GM19372 (cell line): ENCODE measurements around the gene CACTIN.
A peak's percentile ranks its signal among the peaks of the same experiment; 100 is the strongest.
"Not testable (repeated sequence)": the region's sequence is repeated elsewhere in the genome, so short reads cannot be mapped to it uniquely, and the experiment has no call there.

Experiments used
- ATAC-seq: cut with Tn5 transposase; IDR thresholded peaks from one replicate; pipeline ENCODE4 v1.9.1; 2021; ENCODE audit warnings: mild to moderate bottlenecking, low read depth, moderate library complexity; ENCODE audit not compliant: unreplicated experiment

CACTIN gene

DNA sequence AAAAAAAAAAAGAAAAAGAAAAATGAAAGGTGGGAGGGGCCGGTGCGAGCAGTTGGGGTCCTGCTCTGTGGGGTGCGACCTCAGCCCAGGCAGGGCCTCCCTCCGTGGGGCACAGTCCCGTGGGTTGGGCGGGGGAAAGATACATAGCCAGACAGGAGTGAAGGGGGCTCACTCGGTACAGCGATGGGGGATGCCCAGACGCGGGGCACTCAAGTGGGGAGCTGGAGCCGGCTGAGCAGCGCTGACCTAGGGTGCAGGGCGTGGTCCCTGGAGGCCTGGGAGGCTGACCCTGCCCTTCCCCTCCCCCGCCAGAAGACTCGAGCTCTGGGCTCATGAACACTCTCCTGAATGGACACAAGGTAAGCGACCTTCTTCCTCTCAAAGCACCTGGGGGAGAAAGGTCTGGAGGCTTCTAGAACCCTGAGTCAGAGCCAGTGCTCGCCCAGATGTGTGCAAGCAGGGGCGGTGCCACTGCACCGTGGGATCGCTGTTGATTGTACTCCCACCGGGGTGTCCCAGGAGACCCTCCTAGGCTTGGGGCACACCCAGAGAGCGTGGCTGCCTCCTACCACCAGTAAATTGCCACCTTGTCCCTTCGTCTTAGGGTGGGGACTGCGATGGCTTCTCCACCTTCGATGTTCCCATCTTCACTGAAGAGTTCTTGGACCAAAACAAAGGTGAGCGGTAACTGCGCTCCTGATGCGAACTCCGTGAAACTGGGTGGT, 50.5 kb downstream of the CACTIN start:
- ATAC-seq, result no peak

DNA sequence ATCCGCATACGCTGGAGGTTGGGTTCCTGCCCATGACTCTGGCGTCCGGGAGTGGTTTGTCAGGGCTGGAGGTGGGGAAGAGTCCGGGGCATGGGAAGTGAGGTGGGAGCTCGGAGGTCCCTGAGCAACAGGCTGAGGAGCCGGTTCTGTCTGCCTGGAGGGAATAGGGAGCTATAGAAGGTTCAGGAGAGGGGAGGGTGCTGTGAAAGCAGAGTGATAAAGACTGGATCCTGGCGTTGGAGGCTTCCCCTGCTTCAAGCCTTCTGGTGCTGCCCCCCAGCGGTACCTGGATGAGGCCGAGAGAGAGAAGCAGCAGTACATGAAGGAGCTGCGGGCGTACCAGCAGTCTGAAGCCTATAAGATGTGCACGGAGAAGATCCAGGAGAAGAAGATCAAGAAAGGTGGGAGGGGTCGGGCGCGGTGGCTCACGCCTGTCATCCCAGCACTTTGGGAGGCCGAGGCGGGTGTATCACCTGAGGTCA, 51.3 kb downstream of the CACTIN start:
- no peak for ATAC-seq

DNA sequence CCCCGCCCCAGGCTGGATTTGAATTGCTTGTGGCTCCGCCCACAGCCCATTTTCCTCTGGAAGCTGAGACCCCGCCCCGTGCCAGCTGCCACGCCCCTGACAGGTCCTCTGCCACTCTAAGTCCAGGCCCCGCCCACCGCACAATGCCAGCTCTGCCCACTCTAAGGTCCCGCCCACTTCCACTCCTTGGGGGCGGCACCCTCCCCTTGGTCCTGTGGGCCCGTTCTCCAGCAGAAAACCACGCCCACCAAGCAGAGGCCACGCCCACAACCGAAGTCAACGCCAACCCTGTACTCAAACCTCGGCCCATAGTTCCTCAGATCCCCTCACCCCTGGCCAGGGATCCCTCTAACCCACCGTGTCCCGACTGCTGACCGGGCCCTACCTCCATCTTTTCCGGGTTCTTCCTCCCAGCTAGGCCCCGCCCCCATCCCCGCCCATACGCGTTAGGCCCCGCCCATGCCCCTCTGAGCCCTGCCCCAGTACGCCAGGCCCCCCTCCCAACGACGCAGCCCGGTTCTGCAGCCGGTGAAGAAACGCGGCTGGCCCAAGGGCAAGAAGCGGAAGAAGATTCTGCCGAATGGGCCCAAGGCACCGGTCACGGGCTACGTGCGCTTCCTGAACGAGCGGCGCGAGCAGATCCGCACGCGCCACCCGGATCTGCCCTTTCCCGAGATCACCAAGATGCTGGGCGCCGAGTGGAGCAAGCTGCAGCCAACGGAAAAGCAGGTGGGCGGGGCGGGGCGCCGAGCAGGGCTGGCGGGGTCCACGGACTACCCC, 52.5 kb downstream of the CACTIN start:
- no peak for ATAC-seq

DNA sequence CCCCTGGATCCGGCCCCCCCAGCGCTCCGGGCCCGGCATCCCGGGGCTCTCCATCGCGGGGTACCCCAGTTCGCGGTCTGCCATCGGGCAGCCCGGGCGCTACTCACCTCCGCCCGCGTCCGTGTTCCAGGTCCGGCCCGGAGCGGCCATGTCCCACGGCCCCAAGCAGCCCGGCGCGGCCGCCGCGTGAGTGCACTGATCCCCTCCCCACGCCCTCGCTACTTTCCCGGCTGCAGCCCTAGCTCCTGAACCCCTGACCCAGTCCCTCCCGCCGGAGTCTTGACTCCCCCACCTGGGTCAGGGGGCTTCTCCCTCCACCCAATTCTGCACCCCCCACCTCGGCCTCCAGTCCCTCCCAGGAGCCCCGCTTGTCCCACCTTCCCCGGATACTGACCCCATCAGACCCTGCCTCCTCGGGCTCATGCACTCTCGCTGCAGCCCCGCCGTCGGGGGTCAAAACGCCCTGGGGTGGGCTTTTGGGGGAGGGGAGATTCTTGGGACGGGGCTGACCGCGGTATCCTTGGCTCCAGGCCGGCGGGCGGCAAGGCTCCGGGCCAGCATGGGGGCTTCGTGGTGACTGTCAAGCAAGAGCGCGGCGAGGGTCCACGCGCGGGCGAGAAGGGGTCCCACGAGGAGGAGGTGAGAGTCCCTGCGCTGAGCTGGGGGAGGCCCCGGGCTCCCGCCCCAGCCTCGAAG, 53.3 kb downstream of the CACTIN start:
- no peak for ATAC-seq

DNA sequence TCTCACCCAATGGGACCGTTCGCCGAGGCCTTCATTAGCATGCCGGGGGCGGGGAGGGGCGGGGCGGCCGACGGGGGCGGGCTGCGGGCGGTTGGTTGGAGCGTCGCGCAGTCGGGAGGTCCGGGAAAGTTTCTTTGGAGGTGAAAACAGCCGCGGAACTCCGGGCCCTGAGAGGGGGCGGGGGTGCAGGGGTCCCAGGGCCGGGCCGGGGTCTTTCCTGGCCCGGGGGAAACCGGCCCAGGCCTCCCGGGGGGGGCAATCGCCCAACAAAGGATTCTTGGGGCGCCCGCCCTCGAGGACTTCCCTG, 53.8 kb downstream of the CACTIN start, which contains the start of gene HMG20B:
TSS of gene HMG20B (plus strand) at position 90 of the 307 bp plus-strand sequence. CDS start 366 bp downstream, outside the sequence.
- no peak for ATAC-seq

DNA sequence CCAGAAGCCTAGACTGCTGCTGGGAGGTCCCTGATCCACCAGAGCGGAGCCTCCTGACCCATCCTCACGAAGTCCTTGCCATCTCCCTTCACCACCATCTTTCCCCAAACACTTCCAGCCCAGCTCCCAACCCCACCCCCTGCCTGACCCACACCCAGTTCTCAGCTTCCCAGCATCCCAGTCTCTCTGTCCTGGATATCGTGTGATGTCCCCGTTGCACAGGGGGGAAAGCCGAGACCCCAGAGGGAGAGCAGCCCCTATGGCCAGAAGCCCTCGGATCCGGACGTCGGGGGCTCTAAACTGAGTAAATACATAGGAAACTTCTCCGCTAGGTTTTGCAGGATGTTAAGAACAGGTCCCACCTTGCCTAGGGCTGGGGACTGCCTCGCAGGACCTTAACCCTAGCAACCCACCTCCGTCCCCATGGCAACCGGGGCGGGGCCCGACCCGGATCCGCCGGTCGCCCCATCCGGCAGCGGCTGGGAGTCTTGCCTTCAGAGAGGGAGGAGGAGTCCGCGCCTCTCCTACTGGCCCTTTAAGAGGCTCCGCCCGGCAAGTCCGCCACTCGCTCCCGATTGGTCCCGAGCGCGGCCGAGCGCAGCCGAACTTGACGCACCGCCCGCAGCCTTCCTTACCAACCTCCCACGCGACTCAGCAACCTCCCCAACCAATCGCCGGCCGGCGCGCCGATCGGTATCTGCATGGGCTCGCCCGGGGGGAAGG, 54.3 kb downstream of the CACTIN start:
- ATAC-seq, result peak; percentile 84

DNA sequence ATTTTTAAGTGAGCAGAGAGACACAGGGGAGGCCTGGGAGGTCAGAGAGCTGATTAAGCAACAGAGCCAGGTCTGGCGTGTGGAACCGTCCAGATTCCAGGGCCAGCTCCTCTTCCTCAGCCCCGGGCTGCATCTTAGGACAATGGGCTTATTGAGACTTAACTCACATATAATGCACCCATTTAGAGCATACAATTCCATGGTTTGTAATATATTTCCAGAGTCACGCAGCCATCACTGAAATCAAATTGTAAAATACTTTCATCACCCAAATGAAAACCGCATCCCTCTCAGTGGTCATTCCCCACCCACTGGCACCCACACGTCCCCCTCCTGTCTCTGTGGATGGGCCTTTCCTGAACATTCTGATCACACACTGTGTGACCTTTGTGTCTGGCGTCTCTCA, 56.0 kb downstream of the CACTIN start:
- ATAC-seq, result no peak

DNA sequence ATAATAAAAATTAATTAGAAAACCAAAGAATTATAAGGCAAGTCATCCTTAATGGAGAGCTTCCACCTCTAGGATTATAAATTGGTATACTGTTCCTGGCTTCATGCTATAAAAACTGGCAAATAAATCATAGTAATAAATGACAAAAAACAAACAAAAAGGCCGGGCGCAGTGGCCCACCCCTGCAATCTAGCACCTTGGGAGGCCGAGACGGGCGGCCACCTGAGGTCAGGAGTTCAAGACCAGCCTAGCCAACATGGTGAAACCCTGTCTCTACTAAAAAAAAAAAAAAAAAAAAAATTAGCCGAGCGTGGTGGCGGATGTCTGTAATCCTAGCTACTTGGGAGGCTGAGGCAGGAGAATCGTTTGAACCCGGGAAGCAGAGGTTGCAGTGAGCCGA, 56.5 kb downstream of the CACTIN start:
- not testable (repeated sequence) for ATAC-seq

DNA sequence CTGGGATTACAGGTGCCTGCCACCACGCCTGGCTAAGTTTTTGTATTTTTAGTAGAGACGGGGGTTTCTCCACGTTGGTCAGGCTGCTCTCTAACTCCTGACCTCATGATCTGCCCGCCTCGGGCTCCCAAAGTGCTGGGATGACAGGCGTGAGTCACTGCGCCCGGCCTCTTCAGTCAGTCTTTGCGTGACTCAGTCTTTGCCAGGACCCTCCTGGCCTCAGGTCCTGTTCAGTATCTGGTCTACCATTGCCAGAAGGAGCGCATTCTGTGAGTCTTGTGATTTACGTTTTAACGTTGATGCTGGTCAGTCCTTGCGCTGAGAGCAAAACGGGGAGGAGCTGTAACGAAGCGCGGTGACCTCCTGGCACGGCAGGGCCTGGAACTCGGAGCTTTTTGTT, 61.5 kb downstream of the CACTIN start:
- ATAC-seq, result no peak

DNA sequence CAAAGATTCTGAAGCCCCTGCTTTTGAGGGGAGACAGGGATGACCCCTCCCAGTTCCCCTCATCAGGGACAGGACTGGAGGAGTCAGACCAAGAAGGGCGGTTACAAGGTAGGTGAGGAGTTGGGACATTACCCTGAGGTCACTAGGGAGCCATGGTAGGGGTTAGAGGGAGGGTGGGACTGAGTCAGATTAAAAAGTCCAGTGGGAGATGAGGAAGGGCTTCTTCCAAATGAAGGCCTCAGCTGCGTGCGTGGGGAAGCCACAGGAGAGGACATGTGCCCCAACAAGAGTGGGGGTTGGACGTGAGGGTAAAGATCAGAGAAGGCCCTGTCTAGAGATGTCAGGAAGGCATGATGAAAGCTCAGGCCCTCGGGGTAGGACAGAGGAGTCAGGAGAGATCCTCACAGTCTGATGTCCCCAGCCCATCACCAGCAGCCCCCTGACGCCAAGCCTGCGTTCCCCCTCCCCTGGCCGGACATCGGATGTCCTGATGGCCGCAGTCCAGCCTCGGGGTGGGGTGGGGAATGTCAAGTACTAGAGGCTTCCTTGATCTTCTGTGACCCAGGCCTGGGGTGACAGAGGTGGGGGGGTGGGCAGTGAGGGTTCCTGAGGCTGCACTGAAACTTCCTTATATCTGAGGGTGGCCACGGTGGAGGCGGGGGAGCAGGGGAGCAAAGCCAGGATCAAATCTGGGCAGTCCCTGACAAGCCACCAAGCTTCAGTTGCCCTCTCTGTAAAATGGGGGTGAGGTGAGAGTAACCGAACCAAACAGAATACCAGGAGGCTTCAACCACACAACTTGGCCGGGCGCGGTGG, 62.7 kb downstream of the CACTIN start:
- no peak for ATAC-seq
